GM12801 (cell line): ENCODE data around the gene AKT3.

Experiments used
- CTCF ChIP-seq: IDR thresholded peaks from one replicate; pipeline ENCODE4 v1.5.1; 2011; ENCODE audit warnings: control low read depth; ENCODE audit not compliant: insufficient read length; ENCODE audit errors: extremely low read depth

AKT3 gene

GRCh38 chr1:243657793-243658192 is 192.2 kb downstream of the AKT3 start:
- no peak for TF ChIP-seq CTCF

- no peak for TF ChIP-seq CTCF
Observed at GRCh38 chr1:243646841-243647240, 203.2 kb downstream of the AKT3 start.

- no peak for TF ChIP-seq CTCF
Observed at GRCh38 chr1:243645281-243645680, 204.8 kb downstream of the AKT3 start.

GRCh38 chr1:243642936-243643335 is 207.1 kb downstream of the AKT3 start:
- TF ChIP-seq CTCF: no peak

GRCh38 chr1:243639027-243639658 is 210.9 kb downstream of the AKT3 start:
- TF ChIP-seq CTCF: no peak

- TF ChIP-seq CTCF: no peak
Observed at GRCh38 chr1:243638186-243638585, 211.9 kb downstream of the AKT3 start.

GRCh38 chr1:243628476-243628907 is 221.6 kb downstream of the AKT3 start:
- no peak for TF ChIP-seq CTCF
